SK-N-MC (cell line): ENCODE measurements around the gene ITGA3.

Experiments used
- EZH2 ChIP-seq: fragments of 200-600 bp; sonication (generic); IDR thresholded peaks from one replicate; pipeline ENCODE4 v1.6.1; 2017; ENCODE audit warnings: antibody characterized with exemption
- FOXP2 ChIP-seq: optimal IDR thresholded peaks from 2 replicates; pipeline ENCODE3; 2011; ENCODE audit warnings: mild to moderate bottlenecking, moderate library complexity; ENCODE audit not compliant: insufficient read depth; ENCODE audit errors: extremely low read length, control extremely low read depth
- POLR2AphosphoS5 ChIP-seq: IDR thresholded peaks from 2 replicates; pipeline ENCODE4 v1.6.1; 2012; ENCODE audit warnings: mild to moderate bottlenecking, low read depth, low read length, borderline replicate concordance

GRCh38 chr17:50057521-50057991 lies 1.6 kb downstream of the ITGA3 start:
- TF ChIP-seq POLR2AphosphoS5 (no peak), EZH2 (no peak), FOXP2 (no peak)
